EH (cell line): ENCODE data around the gene LDLRAD4.
A peak's percentile ranks its signal among the peaks of the same experiment; 100 is the strongest.

Experiments
- DNase-seq: peaks from one replicate; pipeline ENCODE4 v3.0.0-alpha.2; 2015; ENCODE audit warnings: low read depth

The LDLRAD4 gene

GRCh38 chr18:13520306-13520705, 301.7 kb downstream of the LDLRAD4 start:
- no peak for DNase-seq

DNA sequence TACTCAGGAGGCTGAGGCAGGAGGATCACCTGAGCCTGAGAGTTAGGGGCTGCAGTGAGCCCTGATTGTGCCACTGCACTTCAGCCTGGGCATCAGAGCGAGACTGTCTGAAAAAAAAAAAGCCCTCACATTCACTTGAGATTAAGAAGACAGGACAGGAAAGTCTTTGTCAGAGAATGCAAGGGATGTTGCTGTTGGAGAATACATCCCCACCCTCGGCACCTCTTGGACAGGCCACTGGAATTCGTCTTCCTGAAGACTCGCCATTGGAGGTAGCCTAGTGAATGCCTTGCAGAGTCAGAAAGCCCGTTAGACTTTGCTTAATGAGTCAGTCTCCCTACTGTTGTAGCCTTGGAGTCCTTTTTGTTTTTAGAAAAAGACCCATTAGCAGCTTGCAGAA, 302.2 kb downstream of the LDLRAD4 start:
- DNase-seq = no peak

DNA sequence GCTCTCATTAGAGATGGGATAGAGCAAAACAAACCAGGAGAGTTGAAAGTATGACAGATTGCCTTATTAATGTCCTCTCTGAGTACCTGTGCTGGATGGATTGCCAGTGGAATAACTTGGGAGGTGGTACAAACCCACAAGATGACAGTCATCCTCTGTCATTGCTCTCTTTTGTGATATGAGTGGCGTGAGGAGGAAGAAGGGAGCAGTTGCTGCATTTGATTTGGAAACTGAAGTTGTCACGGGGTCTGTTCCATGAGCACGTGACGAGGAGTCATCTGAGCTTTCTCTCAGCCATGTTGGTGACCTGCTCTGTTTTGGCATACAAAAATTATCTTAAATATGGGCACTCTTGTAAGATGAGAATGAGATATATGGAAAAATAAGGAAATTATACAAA, 302.9 kb downstream of the LDLRAD4 start:
- DNase-seq = no peak

GRCh38 chr18:13522256-13522655, 303.7 kb downstream of the LDLRAD4 start:
- DNase-seq = no peak

- no peak for DNase-seq
These were observed 304.5 kb downstream of the LDLRAD4 start for GRCh38 chr18:13522861-13523660.

GRCh38 chr18:13524054-13524453, 305.5 kb downstream of the LDLRAD4 start:
- no peak for DNase-seq

DNA sequence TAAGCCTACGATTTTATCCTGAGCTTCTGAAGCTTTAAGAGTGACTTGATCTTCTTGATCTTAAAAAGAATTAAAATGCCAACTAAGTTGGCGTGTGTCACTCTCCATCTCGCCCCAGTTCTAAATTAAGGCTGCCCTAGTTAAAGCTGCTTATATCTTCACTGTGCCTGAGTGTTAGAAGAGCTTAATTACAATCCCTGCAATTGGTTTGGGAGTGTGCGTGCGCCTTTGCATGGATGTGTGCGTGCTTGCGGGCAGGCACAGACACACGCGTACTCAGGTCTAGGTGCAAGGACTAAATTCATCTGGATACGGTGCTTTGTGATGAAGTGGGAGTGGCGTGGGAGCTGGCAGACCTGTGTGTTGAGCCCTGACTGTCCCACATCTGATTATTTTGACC, 306.3 kb downstream of the LDLRAD4 start:
- DNase-seq = no peak

GRCh38 chr18:13525381-13526029, 306.9 kb downstream of the LDLRAD4 start:
- DNase-seq = no peak

DNA sequence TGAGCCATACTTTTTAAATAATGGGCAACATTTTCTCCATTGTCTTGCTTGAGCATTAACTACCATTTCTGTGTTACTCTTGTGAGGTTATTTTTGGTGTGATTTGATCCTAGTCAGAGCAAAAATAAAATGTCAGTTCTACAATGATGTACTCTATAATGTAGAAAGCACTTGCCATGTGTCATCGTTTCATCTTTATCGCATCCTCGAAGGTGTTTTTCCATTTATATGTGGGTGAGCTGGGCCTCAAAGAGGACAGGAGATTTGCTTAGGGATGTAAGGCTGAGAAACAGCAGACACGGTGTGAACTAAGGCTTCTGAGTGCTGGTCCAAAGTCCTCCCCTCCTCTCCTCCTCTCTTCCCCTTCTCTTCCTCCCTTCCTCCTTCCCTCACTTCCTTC, 308.0 kb downstream of the LDLRAD4 start:
- DNase-seq = no peak

- DNase-seq = no peak
These were observed 308.7 kb downstream of the LDLRAD4 start for GRCh38 chr18:13527256-13527655.

GRCh38 chr18:13527730-13528129, 309.2 kb downstream of the LDLRAD4 start:
- no peak for DNase-seq

GRCh38 chr18:13528739-13529392, 310.3 kb downstream of the LDLRAD4 start:
- no peak for DNase-seq

DNA sequence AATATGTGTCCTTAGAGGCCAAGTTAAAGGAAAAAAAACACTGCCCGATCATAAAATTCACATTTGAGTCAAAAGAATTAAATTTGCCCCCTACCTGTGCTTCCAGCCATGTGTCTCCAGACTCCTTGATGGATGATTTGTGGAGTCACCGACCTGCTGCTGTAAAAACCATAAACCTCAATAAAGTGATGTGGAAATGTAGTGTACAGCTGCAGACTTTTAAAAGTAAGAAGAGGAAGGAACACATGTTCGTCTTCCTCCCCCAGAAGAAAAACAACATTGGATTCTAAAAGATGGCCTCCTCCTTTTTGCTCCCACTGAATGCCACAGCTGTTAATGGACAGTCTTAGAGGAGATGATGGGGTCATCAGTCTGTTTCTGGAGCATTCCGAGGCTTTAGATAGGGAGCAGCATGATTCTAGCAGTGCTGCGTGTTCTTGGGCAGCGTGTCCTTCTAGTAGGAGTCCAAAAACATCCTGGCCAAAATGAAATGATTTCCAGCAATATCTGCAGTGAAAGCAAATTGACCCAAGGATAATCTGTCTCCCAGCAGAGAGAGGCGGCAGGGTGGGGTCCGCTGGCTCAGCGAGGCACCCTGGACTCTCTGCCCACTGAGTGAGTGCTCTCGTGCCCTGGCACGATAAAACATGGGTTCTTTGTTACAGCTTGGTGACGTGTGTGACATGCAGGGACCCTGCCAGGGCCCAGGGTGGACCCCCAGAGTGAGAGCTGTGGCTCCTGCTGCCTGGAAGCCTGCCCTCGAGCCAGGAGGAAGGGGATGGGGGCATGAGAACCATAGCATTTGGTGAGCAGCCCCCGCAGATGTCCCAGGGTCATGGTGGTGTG, 311.7 kb downstream of the LDLRAD4 start:
- DNase-seq = no peak

GRCh38 chr18:13530879-13531387, 312.4 kb downstream of the LDLRAD4 start:
- peak; percentile 61 for DNase-seq

DNA sequence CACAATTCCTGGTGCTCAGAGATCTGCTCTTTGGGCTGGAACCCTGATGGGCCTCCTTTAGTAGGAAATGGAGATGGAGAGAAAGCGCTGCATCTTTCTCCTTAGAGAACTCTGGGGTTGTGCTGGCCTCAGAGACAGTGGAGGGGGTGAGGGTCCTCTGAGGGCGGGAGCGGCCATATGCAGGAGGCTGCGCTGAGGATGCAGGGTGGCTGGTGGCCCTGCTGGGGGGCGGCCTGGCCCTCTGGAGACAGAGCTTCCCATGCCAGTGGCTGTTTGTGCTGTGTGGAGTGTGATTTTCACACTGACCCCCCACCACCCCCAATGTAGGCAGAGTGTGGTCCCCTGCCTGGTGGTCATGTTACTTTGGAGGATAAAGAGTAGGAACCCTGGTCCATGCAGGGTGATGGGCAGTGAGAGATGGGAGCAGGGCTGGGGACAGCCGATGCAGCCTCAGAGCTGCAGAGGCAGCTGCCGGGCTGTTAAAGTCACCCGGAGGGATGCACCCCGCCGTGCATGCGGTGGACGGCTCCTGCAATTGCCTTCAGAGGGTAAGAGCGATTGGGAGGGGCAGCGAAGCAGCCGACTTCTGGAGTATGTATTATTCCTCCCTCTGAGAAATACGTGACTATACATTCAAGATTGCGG, 313.2 kb downstream of the LDLRAD4 start:
- DNase-seq = no peak

DNA sequence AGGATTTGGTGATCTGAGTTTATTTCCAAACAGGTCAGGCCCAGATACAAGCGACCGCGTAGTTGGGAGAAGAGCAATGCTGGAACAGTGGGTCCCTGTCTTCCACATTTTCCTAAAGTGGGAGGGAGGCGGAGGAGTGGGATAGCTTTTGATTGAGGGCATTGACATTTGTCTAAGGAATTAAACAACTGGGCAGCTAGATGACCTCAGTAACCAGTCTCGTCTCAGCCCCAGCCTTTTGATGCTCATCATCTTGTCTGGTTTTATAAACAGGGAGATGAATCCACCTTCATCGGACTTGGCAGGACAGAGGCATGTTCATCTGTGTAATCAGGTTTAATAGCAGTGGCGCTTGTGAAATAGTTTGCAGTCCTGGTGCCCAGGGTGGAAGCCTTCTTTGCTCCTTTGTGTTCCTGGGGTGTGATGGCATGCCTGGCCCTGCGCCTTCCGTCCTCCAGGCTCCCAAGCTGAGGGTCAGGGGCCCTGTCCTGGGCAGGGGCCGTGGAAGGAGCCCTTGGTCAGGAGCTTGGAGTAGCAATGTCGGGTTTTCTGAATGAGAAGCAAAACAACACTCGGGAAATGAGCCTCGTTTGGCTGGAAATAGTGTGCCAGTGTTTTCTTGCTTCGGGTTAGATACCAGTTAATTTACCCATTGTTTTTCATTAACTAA, 314.0 kb downstream of the LDLRAD4 start:
- DNase-seq = no peak

DNA sequence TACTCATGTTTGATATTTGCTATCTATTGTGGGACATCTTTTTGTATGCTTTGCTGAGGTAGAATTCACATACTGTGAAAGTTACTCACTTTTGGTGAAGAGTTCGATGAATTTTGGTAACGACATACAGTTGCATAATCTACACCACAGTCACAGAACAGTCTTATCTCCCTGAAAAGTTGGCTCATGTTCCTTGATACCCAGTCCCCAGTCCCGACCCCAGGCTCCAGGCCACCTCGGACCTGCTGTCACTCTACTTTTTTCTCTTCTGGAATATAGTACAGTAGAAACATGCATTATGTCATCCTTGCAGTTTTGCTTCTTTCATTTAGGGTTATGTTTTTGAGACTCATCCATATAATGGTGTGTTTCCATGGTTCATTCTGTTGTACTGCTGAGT, 316.1 kb downstream of the LDLRAD4 start:
- no peak for DNase-seq

- no peak for DNase-seq
These were observed 318.0 kb downstream of the LDLRAD4 start for GRCh38 chr18:13536578-13536977.

GRCh38 chr18:13537022-13537780, 318.6 kb downstream of the LDLRAD4 start:
- no peak for DNase-seq

DNA sequence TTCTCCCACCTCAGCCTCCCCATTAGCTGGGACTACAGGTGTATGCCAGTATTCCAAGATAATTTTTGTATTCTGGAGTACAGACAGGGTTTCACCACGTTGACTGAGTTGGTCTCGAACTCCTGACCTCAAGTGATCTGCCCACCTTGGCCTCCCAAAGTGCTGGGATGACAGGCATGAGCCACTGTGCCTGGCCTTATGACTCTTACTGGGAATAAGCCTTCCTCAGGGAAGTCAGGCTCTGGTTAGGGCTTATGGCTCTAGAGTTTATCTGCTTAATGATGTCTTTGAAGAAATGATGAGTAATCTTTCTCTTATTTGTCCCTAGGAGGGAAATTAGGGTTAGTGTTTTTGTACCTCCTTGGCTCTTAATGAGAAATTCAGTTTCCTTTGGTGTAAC, 320.1 kb downstream of the LDLRAD4 start:
- no peak for DNase-seq
